Measurements from ENCODE around the gene ENAM. TPM values are rescaled to one million over a fixed set of nuclear protein-coding genes. Genes with fewer than 3 reads are reported as not detected.

ENAM gene
- total RNA-seq, 1 experiment from 2014 or later = not detected

GRCh38 chr4:70632028-70632427, 3.5 kb downstream of the ENAM start:
- intact Hi-C loops (cut with micrococcal nuclease; ENCODE audit: unreplicated experiment) (no loop called here), in situ Hi-C loops (cut with HindIII; ENCODE audit: low pct_unique_long_range_greater_than_20kb, low sequenced_read_pairs) (no loop called here)
- ChIA-PET CTCF (no interaction called here), POLR2A (no interaction called here)
- no peak overlapping the region for H3K4me3 ChIP-seq (ENCODE audit: low read depth in 2 of 2, low read length in 2 of 2)
- ATAC-seq (no peak), DNase-seq (ENCODE audit: low read depth, low spot score) (no peak)
- no peak overlapping the region for H3K27ac ChIP-seq (ENCODE audit: low read length)
- no peaks in the 10 kb centered on the region for H3K9me3 ChIP-seq (ENCODE audit: control insufficient read depth, insufficient read depth, low read depth, low read length)
- no peaks in the 10 kb centered on the region for H3K36me3 ChIP-seq (ENCODE audit: control insufficient read depth, insufficient read depth, low read length)
- TF ChIP-seq POLR2AphosphoS5 (IDR thresholded peaks at IDR 0.05; ENCODE audit: low read depth, low read length) (no peak), CTCF (IDR thresholded peaks at IDR 0.05) (no peak), TCF7L2 (IDR thresholded peaks at IDR 0.05; ENCODE audit: low read depth, low read length) (no peak), SIN3A (IDR thresholded peaks at IDR 0.05; ENCODE audit: borderline replicate concordance, insufficient read depth, low read depth, low read length) (no peak)
- TF ChIP-seq, protein P1, sequence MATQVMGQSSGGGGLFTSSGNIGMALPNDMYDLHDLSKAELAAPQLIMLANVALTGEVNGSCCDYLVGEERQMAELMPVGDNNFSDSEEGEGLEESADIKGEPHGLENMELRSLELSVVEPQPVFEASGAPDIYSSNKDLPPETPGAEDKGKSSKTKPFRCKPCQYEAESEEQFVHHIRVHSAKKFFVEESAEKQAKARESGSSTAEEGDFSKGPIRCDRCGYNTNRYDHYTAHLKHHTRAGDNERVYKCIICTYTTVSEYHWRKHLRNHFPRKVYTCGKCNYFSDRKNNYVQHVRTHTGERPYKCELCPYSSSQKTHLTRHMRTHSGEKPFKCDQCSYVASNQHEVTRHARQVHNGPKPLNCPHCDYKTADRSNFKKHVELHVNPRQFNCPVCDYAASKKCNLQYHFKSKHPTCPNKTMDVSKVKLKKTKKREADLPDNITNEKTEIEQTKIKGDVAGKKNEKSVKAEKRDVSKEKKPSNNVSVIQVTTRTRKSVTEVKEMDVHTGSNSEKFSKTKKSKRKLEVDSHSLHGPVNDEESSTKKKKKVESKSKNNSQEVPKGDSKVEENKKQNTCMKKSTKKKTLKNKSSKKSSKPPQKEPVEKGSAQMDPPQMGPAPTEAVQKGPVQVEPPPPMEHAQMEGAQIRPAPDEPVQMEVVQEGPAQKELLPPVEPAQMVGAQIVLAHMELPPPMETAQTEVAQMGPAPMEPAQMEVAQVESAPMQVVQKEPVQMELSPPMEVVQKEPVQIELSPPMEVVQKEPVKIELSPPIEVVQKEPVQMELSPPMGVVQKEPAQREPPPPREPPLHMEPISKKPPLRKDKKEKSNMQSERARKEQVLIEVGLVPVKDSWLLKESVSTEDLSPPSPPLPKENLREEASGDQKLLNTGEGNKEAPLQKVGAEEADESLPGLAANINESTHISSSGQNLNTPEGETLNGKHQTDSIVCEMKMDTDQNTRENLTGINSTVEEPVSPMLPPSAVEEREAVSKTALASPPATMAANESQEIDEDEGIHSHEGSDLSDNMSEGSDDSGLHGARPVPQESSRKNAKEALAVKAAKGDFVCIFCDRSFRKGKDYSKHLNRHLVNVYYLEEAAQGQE (IDR thresholded peaks at IDR 0.05; ENCODE audit: insufficient read depth in 1 of 2, low read depth in 2 of 2, low read length in 1 of 2) = no peak
- no peaks in the 10 kb centered on the region for H3K27me3 ChIP-seq (ENCODE audit: control insufficient read depth, insufficient read depth, low read length)
- BruUV-seq (replicated peaks) = no TSS peak
- H3K4me1 ChIP-seq (ENCODE audit: control insufficient read depth, insufficient read depth, low read length) = no peaks in the 10 kb centered on the region

DNA sequence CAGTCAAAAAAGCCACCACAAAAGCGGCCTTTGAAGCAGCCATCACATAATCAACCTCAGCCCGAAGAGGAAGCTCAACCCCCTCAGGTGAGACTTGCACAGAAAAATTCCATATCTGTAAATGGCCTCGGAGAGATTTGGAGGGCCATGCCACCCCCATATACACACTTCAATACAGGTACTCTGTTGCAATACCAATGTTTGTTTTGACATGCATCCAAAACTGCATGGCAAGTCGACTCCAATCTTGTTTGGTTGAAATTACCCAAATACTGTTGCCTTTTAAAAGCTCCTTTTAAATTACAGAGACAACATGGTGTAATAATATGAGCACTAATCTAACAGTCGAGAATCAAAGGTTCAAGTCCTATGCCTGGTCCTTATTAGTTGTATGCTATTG, 5.9 kb downstream of the ENAM start:
- ChIA-PET CTCF (interaction anchor here (0.6 kb wide), 1 partner anchor 18 kb away, joined by 3 read pairs; no protein-coding TSS in a partner anchor), POLR2A (no interaction called here)
- H3K36me3 ChIP-seq (ENCODE audit: control insufficient read depth, insufficient read depth, low read length) = no peaks in the 10 kb centered on the region
- in situ Hi-C loops (cut with HindIII; ENCODE audit: low pct_unique_long_range_greater_than_20kb, low sequenced_read_pairs) (no loop called here), intact Hi-C loops (cut with micrococcal nuclease; ENCODE audit: unreplicated experiment) (no loop called here)
- TF ChIP-seq CTCF (IDR thresholded peaks at IDR 0.05) (no peak), SIN3A (IDR thresholded peaks at IDR 0.05; ENCODE audit: borderline replicate concordance, insufficient read depth, low read depth, low read length) (no peak), TCF7L2 (IDR thresholded peaks at IDR 0.05; ENCODE audit: low read depth, low read length) (no peak), POLR2AphosphoS5 (IDR thresholded peaks at IDR 0.05; ENCODE audit: low read depth, low read length) (no peak)
- TF ChIP-seq, protein P1 (IDR thresholded peaks at IDR 0.05; ENCODE audit: insufficient read depth in 1 of 2, low read depth in 2 of 2, low read length in 1 of 2) = no peak
- no TSS peak for BruUV-seq (replicated peaks)
- no peaks in the 10 kb centered on the region for H3K27me3 ChIP-seq (ENCODE audit: control insufficient read depth, insufficient read depth, low read length)
- no peaks in the 10 kb centered on the region for H3K9me3 ChIP-seq (ENCODE audit: control insufficient read depth, insufficient read depth, low read depth, low read length)
- H3K4me1 ChIP-seq (ENCODE audit: control insufficient read depth, insufficient read depth, low read length) = no peaks in the 10 kb centered on the region
- no peak for ATAC-seq
- no peak overlapping the region for H3K4me3 ChIP-seq (ENCODE audit: low read depth in 2 of 2, low read length in 2 of 2)
- DNase-seq (ENCODE audit: low read depth, low spot score) = no peak
- H3K27ac ChIP-seq (ENCODE audit: low read length) = no peak overlapping the region

Data from Panc1 (cell line).